Mesothelial cell of epicardium (in vitro differentiated cells): ENCODE results near the gene SV2A. TPM values are rescaled to one million over a fixed set of nuclear protein-coding genes. Genes with fewer than 3 reads are reported as not detected.

Source experiments
- DNase-seq, 2 experiments: peaks; one replicate each; pipeline ENCODE4 v3.0.0; 2021; ENCODE audit warnings: low spot score in 2 of 2; ENCODE audit not compliant: unreplicated experiment in 2 of 2
- H3K27ac Mint-ChIP-seq: 2 replicates; pipeline ENCODE4 v1.8.0; 2021; ENCODE audit warnings: mixed read lengths
- H3K27me3 Mint-ChIP-seq: 2 replicates; pipeline ENCODE4 v1.8.0; 2021; ENCODE audit warnings: low read depth, mixed read lengths
- H3K36me3 Mint-ChIP-seq: 2 replicates; pipeline ENCODE4 v1.8.0; 2021; ENCODE audit warnings: mixed read lengths
- H3K4me1 Mint-ChIP-seq: 2 replicates; pipeline ENCODE4 v1.8.0; 2021; ENCODE audit warnings: mixed read lengths
- H3K4me3 Mint-ChIP-seq: 2 replicates; pipeline ENCODE4 v1.8.0; 2021; ENCODE audit warnings: mild to moderate bottlenecking, moderate library complexity, mixed read lengths
- H3K9me3 Mint-ChIP-seq: 2 replicates; pipeline ENCODE4 v1.8.0; 2021; ENCODE audit warnings: mixed read lengths
- CTCF ChIP-seq: fragments of 200-600 bp; sonication (generic); IDR thresholded peaks from one replicate; pipeline ENCODE4 v1.5.0; 2021; ENCODE audit warnings: antibody characterized with exemption; ENCODE audit not compliant: unreplicated experiment
- total RNA-seq: library from RNA; stranded (reverse); gene quantifications from 3 replicates; pipeline ENCODE4 v1.2.1, GENCODE V29; 2021

Gene SV2A
- total RNA-seq, 1 donor from 2014 or later, result 20.3 TPM

- peak within 1 kb of the TSS; percentile 99 for H3K4me3 Mint-ChIP-seq
- peaks cover 48% of the 10 kb centered on the region for H3K36me3 Mint-ChIP-seq
- peak within 1 kb of the TSS; percentile 97 for H3K27ac Mint-ChIP-seq
- no peaks in the 10 kb centered on the region for H3K27me3 Mint-ChIP-seq
- no peak for TF ChIP-seq CTCF
- no peaks in the 10 kb centered on the region for H3K9me3 Mint-ChIP-seq
- peak; percentile 82 to 93 for DNase-seq
- peaks cover 35% of the 10 kb centered on the region for H3K4me1 Mint-ChIP-seq
Observed at GRCh38 chr1:149927563-149928400, 10.1 kb upstream of the SV2A start, which contains the start of gene SF3B4. SF3B4 (minus strand) TSS chr1:149927803; CDS start chr1:149927759, 44 bp downstream.

GRCh38 chr1:149927056-149927562 lies 9.5 kb upstream of the SV2A start:
- TF ChIP-seq CTCF, result no peak
- peak overlapping the region; percentile 97 for H3K27ac Mint-ChIP-seq
- peaks cover 35% of the 10 kb centered on the region for H3K4me1 Mint-ChIP-seq
- peaks cover 49% of the 10 kb centered on the region for H3K36me3 Mint-ChIP-seq
- H3K4me3 Mint-ChIP-seq, result peak overlapping the region; percentile 99
- H3K9me3 Mint-ChIP-seq, result no peaks in the 10 kb centered on the region
- no peak for DNase-seq
- H3K27me3 Mint-ChIP-seq, result no peaks in the 10 kb centered on the region

DNA sequence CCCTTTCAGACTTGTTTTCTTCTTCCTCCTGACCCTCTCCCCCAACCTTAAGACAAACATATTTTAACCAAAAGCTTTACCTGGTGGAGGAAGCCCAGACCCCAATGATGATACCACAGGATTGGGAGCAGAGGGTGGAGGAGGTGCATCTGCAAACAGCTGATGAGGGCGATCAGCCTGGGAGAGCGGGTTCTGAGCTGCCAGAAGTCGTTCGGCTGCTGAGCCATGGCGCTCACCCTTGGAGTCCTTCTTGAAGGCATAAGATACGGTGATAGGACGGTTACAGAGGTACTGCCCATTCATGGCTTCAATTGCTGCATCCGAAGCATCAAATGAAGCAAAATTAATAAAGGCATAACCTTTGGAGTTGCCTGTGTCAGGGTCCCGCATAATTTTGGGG lies 8.7 kb upstream of the SV2A start:
- DNase-seq, result no peak
- H3K27me3 Mint-ChIP-seq, result no peaks in the 10 kb centered on the region
- no peak overlapping the region for H3K27ac Mint-ChIP-seq
- peak overlapping the region; percentile 99 for H3K4me3 Mint-ChIP-seq
- no peaks in the 10 kb centered on the region for H3K9me3 Mint-ChIP-seq
- no peak for TF ChIP-seq CTCF
- H3K4me1 Mint-ChIP-seq, result peaks cover 35% of the 10 kb centered on the region
- peaks cover 44% of the 10 kb centered on the region for H3K36me3 Mint-ChIP-seq

GRCh38 chr1:149925751-149926150 lies 8.1 kb upstream of the SV2A start:
- H3K27ac Mint-ChIP-seq, result no peak overlapping the region
- no peak for DNase-seq
- peaks cover 41% of the 10 kb centered on the region for H3K36me3 Mint-ChIP-seq
- no peaks in the 10 kb centered on the region for H3K27me3 Mint-ChIP-seq
- H3K9me3 Mint-ChIP-seq, result no peaks in the 10 kb centered on the region
- no peak for TF ChIP-seq CTCF
- peak overlapping the region; percentile 99 for H3K4me3 Mint-ChIP-seq
- peaks cover 35% of the 10 kb centered on the region for H3K4me1 Mint-ChIP-seq

DNA sequence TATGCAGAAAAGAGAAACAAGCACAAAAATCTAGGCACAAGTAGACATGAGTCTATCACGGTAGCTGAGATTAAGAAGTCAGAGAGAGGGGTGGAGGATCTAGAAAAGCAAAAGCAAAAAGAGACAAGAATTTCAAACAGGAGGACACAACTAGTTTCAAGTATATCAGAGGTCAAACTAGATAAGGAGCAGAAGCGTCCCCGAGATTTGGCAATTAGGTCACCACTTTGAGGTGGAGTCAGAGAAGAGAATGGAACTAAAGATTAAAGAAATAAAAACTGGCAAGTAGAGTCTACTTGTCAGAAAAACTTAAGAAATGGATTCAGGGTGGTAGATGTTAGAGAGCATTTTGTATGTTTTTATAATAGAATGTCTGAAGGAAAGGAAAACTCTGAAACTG lies 7.7 kb upstream of the SV2A start:
- Mint-ChIP-seq H3K36me3 (peaks cover 37% of the 10 kb centered on the region), H3K27ac (peak overlapping the region; percentile 10), H3K4me1 (peaks cover 35% of the 10 kb centered on the region), H3K4me3 (peak overlapping the region; percentile 99), H3K9me3 (no peaks in the 10 kb centered on the region), H3K27me3 (no peaks in the 10 kb centered on the region)
- TF ChIP-seq CTCF, result no peak
- DNase-seq, result no peak
